AG10803 (cell line): Measurements from ENCODE around the gene YLPM1.

Experiments
- DNase-seq: peaks from one replicate; pipeline ENCODE4 v3.0.0; 2010; ENCODE audit warnings: low read depth
- H3K4me3 ChIP-seq: 2 replicates; pipeline ENCODE4 v1.5.1; 2011; ENCODE audit warnings: mild to moderate bottlenecking, low read length, control low read depth
- CTCF ChIP-seq: conservative IDR thresholded peaks from 2 replicates; pipeline ENCODE4 v1.5.1; 2011; ENCODE audit warnings: mild to moderate bottlenecking, low read length, control low read depth, inconsistent platforms

Gene YLPM1

GRCh38 chr14:74792249-74793039 is 29.3 kb downstream of the YLPM1 start:
- peak; percentile 15 for DNase-seq
- no peak overlapping the region for H3K4me3 ChIP-seq
- TF ChIP-seq CTCF, result no peak

GRCh38 chr14:74793506-74794155 is 30.5 kb downstream of the YLPM1 start:
- H3K4me3 ChIP-seq, result no peak overlapping the region
- TF ChIP-seq CTCF, result peak; percentile 55
- DNase-seq, result peak; percentile 17

GRCh38 chr14:74794947-74795346 is 31.8 kb downstream of the YLPM1 start:
- no peak overlapping the region for H3K4me3 ChIP-seq
- no peak for TF ChIP-seq CTCF
- no peak for DNase-seq

GRCh38 chr14:74799765-74800164 is 36.6 kb downstream of the YLPM1 start:
- H3K4me3 ChIP-seq, result no peak overlapping the region

GRCh38 chr14:74800780-74801179 is 37.7 kb downstream of the YLPM1 start:
- DNase-seq, result no peak
- H3K4me3 ChIP-seq, result no peak overlapping the region
- no peak for TF ChIP-seq CTCF

More at GRCh38 chr14:74799765-74800164, 36.6 kb downstream of the YLPM1 start:
- TF ChIP-seq CTCF, result no peak
- no peak for DNase-seq

- no peak for DNase-seq
- H3K4me3 ChIP-seq, result no peak overlapping the region
- TF ChIP-seq CTCF, result no peak
Observed at GRCh38 chr14:74801396-74801795, 38.3 kb downstream of the YLPM1 start.
